Stimulated activated CD4-positive, alpha-beta T cell treated with anti-CD3 and anti-CD28 coated beads, Interleukin-1b, Interleukin-23, amount 100 ng/mL, for 4 hours (primary cell): ENCODE results near the gene MDM4.
A peak's percentile ranks its signal among the peaks of the same experiment; 100 is the strongest.

Source experiments
- DNase-seq, 2 donors: peaks; one replicate each; pipeline ENCODE4 v3.0.0-alpha.2; 2020; ENCODE audit warnings: low read depth in 2 of 2

Gene MDM4

DNA sequence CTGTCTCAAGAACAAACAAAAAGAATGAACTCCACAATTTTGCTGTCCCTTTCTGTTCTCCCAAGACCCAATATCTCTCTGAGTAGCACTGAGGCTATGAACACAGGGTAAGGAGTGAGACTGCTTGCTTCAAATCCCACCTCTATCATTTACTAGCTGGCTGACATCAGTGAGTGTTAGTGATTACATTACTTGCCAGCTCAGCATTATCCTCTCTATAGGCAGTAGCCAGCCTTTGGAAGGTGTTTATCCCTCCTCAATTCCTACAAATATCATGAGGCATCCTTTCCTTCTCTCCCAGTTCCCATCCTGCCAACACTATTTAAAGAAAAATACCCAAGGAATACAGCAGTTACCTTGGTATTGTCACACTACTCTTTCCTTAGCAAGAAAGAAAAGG is 24.6 kb upstream of the MDM4 start:
- DNase-seq = no peak

DNA sequence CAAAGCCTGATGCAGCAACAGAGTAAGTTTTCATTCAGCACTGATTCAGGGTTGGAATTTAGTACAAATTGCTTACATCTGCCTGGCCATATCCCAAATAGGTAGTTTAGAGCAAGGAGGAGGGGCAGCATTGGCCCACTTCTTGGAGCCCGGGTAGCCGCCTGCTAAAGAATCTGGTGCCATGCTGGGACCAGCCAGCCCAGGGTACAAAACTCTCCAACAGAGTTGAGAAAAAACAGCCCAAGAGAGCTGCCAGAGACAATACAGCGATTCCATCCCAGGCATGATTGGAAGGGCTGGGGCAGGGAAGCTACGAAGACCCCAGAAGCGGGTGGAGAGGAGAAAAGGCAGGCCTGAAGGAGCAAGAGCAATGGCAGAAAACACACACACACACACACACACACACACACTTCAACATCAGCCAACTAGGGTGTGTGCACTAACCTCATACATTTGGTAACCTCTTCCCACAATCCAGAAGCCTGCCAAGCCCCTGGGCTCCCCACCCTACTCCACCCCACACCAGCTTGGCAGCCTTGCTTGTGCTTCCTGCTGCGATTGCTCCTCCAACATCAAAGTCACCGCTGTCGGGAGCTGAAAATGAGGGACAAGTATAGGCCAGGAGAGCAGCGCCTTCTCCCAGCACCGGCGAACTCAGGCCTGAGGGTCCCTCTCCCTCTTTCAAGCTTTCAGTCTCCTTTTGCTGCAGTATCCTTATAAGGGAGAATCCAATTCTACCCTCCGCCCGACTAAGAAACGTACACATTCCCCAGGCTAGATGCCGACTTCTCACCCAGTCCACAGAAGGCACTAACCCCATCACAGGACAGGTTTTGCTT is 22.8 kb upstream of the MDM4 start:
- no peak for DNase-seq

DNA sequence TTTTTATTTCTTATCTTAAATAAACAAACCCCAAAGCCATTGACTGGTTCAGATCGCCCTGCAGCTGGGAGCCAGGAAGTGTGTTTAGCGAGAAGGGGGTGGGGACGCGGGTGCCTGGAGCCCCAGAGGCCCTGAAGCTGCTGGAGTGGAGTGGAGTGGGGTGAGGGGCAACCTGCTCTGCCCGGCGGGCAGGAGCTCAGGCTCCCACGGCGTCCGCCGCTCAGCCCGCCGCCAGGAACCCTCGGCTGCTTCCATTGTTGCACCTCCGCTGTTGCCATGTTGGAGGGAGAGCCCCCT is 22.3 kb upstream of the MDM4 start:
- peak; percentile 23 to 35 for DNase-seq

- peak; percentile 47 to 60 for DNase-seq
These were observed 21.7 kb upstream of the MDM4 start, which contains the start of gene PIK3C2B for GRCh38 chr1:204494281-204495077. Gene PIK3C2B, minus strand, starts transcription at chr1:204494805. Its CDS starts 25,003 bp downstream, at chr1:204469802.

DNA sequence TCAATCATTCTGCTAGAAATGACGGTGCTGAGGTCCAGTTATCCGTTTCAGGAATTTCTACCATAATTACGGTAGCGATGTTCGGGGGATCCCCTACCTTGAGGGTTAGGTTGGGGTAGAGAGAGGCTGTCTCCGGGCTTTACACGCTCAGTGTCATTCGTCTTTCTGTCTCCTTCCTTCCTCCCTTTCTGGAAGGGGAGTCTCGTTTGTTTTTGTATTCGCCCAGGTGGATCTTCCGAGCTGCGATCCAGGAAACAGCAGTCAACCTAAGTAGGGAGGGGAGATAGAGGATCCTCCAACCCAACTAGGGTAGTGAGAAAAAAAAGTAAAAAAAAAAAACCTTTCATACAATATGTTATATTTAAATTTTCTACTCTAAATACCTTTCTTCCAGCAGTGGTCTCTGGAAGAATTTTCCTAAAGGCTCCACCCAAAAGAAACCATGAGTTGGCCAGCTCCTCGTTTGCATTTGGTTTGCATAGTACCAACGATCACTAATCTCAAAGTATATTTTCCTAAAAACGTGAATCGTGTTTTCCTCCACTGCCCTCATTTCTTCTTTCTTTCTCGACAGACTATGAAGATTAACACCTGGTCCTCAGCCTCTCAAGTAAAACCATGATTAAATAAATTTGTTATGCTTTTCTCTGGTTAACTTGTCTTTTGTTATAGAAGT is 21.0 kb upstream of the MDM4 start:
- no peak for DNase-seq

DNA sequence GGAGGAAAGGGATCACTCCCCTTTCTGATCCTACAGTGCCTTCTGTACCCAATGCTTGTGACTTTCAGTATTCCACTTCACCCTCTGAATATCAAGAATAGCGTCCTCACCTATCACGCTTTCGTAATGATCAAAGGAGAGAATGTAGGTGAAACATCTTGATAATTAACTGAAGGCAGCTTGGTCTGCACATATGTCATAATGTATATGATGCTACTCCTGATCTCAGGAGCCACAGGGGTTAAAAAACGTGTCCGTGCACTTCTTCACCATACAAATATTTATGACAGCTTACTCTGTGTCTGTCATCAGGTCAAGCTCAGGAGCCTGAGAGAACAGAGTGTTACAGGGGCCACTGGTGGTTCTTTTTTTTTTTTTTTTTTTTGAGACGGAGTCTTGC is 20.4 kb upstream of the MDM4 start:
- no peak for DNase-seq

DNA sequence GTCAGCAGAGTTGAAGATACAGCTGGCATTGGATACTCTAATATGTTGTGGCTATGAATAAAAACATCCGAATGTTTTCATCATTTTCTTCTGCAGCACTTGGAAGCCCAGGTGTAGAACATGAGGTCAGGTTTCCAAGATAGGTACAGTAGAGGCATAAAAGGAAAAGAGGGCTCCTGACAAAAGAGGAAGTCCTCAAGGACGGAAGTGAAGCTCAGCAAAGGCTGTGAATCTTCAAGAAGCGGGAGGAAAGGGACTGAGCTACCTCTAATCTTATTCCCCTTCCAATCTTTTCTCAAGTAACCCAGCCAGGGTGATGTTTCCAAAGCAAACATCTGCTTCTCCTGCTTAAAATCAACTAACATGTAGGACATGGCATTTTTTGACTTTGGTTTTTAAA is 17.2 kb upstream of the MDM4 start:
- DNase-seq = no peak

GRCh38 chr1:204499511-204500468 is 16.4 kb upstream of the MDM4 start:
- no peak for DNase-seq

GRCh38 chr1:204502241-204502640 is 14.0 kb upstream of the MDM4 start:
- DNase-seq = no peak

DNA sequence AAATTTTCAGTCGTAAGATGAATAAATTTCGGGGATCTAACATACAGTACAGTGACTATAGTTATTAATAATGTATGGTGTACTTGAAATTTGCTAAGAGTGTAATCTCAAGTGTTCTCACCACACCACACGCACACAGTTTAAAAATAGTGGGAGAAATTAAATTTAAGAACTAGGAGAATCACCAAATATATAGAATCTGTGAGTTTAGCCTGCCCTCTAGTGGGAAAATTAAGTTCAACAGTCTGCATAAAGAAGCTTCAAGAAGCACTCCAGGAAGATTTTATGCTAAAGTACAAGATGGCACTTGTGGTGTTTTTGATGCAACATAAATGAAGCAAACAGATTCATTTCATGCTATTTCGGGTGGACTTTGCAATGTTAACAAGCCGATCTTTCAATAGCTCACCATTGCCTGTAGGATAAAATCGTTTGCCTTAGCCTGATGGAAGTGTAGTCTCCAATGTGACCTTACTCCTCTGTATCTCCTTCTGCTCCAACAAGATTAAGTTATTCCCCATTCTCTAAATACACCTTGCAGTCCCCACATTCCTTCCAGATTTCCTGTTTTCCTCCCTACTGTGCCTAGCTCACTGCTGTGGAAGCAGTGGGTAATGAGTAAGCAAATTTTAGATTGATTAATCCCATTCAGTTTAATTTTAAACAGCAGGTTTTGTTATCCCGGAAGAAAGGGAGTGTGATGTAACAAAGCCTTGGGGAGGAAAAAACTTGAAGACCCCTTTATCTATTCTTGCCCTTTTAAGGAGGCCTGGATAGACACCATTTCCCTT is 12.9 kb upstream of the MDM4 start:
- DNase-seq = peak in 1 of 2 donors; percentile 43

DNA sequence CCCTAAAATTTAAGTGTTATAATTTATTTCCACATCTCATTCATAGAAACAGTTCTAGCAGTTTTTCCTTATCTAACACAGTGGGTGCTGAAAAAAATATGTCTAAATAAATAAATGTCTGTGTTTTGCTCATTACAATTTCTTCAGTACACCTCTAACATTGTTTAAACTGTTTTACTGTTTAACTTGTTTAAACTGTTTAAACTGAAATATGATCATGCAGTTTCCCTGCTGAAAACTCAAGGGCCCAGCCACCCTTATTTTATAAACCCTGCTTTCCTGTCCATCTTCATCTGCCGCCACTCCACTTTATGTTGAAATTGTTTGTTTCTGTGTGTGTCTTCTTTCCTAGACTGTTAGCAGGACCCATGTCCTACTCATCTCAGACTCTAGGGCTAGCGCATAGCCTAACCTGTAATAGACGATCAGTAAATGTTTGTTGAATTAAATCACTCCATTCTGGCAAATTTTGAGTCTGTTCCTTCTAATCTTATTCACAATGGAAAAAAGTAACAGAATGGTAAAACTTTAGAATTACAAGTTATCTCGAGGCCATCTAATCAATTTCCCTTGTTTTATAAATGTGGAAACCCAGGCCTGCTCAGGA is 12.2 kb upstream of the MDM4 start:
- DNase-seq = no peak

DNA sequence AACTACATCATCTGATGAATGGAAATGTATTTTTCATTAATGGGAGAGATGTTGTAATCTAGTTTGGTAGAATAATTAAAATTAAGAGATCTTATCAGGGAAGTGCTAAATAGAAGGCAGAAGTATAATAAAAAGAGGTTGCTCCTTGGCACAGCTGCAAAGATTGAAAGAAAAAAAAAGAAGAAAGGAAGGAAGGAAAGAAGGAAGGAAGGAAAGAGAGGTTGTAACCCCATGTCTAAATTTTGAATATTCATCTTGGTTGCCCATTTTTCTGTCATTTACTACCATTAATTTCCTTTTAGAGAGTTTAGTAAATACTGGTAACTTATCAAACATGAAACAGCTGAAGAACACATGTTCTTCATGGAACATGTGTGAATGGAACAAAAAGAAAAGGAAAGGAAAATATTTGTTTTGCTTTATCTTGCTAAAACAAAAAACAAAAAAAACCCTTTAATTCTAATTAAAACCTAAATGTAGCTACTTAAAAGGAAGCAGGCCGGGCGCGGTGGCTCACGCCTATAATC is 10.5 kb upstream of the MDM4 start:
- DNase-seq = no peak

- peak; percentile 50 to 78 for DNase-seq
These were observed 9.8 kb upstream of the MDM4 start for GRCh38 chr1:204506201-204506968.

- peak; percentile 64 to 97 for DNase-seq
These were observed 9.3 kb upstream of the MDM4 start for GRCh38 chr1:204506969-204507316.

DNA sequence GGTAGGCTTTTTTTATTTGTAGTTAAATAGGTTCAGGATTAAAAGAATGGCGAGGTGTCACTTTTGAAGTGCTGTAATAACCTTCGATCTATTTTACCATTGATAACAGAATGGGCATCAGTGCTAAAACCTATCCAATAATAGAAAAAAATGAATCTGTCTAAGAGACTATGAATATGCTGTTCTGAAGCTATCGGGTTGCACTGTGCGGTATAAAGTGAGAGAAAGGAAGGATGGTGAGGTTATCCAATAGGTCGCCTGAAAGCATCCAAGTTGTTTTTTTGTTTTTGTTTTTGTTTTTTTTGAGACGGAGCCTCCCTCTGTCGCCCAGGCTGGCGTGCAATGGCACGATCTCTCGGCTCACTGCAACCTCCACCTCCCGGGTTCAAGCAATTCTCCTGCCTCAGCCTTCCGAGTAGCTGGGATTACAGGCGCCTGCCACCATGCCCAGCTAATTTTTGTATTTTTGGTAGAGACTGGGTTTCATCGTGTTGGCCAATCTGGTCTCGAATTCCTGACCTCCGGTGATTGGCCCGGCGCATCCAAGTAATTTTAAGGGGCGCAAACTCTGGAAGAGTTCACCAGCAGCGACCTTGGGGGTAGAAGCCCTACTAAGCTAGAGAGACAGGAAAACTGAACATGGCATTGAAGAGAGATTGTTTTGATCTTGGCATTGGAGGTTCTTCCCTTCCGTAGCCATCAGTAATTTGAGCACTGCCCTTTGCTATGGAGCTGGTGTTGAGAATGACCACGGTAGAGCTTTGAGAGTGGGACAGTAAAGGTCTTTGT is 8.7 kb upstream of the MDM4 start:
- DNase-seq = no peak

DNA sequence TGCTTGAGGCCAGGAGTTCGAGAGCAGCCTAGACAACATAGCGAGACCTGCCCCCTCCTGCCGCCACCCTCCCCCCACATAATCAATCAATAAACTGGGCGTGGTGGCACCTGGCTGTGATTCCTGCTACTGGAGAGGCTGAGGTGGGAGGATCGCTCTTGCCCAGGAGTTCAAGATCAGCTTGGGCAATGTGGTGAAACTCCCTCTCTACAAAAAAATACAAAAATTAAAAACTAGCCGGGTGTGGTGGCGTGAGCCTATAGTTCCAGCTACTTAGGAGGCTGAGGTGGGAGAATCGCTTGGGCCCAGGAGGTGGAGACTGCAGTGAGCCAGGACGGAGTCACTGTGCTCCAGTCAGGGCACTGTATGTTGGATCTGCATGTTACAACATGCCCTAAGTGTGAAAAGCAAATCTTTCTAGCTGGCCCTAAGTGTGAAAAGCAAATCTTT is 7.0 kb upstream of the MDM4 start:
- no peak for DNase-seq

DNA sequence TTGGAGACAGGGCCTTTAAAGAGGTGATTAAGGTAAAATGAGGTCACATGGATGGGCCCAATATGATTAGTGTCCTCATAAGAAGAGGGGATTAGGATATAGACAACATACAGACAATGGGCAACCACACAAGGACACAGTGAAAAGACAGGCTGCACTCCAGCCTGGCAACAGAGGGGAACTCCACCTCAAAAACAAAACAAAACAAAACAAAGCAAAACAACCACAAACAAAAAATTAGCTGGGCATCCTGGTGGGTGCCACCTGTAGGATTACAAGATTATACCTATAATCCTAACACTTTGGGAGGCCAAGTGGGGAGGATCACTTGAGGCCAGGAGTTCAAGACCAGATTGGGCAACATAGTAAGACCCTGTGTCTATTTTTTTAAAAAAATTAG is 4.8 kb upstream of the MDM4 start:
- DNase-seq = no peak

- peak in 1 of 2 donors; percentile 21 for DNase-seq
These were observed 3.0 kb upstream of the MDM4 start for GRCh38 chr1:204513117-204513716.
